Measurements from ENCODE around the gene ENPP5.

ENPP5 gene

GRCh38 chr6:46118836-46119235 is 51.9 kb downstream of the ENPP5 start:
- ATAC-seq (ENCODE audit: low read depth) (no peak), DNase-seq (ENCODE audit: low spot score) (no peak)
- Histone ChIP-seq H3K9me3 (ENCODE audit: severe bottlenecking) (no peaks in the 10 kb centered on the region), H3K4me3 (ENCODE audit: severe bottlenecking) (no peak overlapping the region), H3K4me1 (ENCODE audit: insufficient read depth, poor library complexity, severe bottlenecking) (no peaks in the 10 kb centered on the region), H3K36me3 (ENCODE audit: low read depth) (no peaks in the 10 kb centered on the region), H3K27ac (ENCODE audit: poor library complexity, severe bottlenecking) (no peak overlapping the region), H3K27me3 (ENCODE audit: insufficient read depth, poor library complexity, severe bottlenecking) (no peaks in the 10 kb centered on the region)
- TF ChIP-seq CTCF (IDR thresholded peaks at IDR 0.05; ENCODE audit: poor library complexity, severe bottlenecking): no peak

- Histone ChIP-seq H3K36me3 (ENCODE audit: low read depth) (no peaks in the 10 kb centered on the region), H3K27ac (ENCODE audit: poor library complexity, severe bottlenecking) (no peak overlapping the region), H3K9me3 (ENCODE audit: severe bottlenecking) (no peaks in the 10 kb centered on the region), H3K4me3 (ENCODE audit: severe bottlenecking) (no peak overlapping the region), H3K4me1 (ENCODE audit: insufficient read depth, poor library complexity, severe bottlenecking) (no peaks in the 10 kb centered on the region), H3K27me3 (ENCODE audit: insufficient read depth, poor library complexity, severe bottlenecking) (no peaks in the 10 kb centered on the region)
- no peak for TF ChIP-seq CTCF (IDR thresholded peaks at IDR 0.05; ENCODE audit: poor library complexity, severe bottlenecking)
- no peak for DNase-seq (ENCODE audit: low spot score)
- ATAC-seq (ENCODE audit: low read depth): no peak
Measured at GRCh38 chr6:46118157-46118556, 52.6 kb downstream of the ENPP5 start.

- no peaks in the 10 kb centered on the region for H3K27me3 ChIP-seq (ENCODE audit: insufficient read depth, poor library complexity, severe bottlenecking)
- ATAC-seq (ENCODE audit: low read depth): no peak
- no peak for TF ChIP-seq CTCF (IDR thresholded peaks at IDR 0.05; ENCODE audit: poor library complexity, severe bottlenecking)
- no peak for DNase-seq (ENCODE audit: low spot score)
- no peak overlapping the region for H3K27ac ChIP-seq (ENCODE audit: poor library complexity, severe bottlenecking)
- no peaks in the 10 kb centered on the region for H3K4me1 ChIP-seq (ENCODE audit: insufficient read depth, poor library complexity, severe bottlenecking)
- H3K4me3 ChIP-seq (ENCODE audit: severe bottlenecking): no peak overlapping the region
- H3K9me3 ChIP-seq (ENCODE audit: severe bottlenecking): no peaks in the 10 kb centered on the region
- H3K36me3 ChIP-seq (ENCODE audit: low read depth): no peaks in the 10 kb centered on the region
Measured at GRCh38 chr6:46116289-46116688, 54.5 kb downstream of the ENPP5 start.

- no peaks in the 10 kb centered on the region for H3K4me1 ChIP-seq (ENCODE audit: insufficient read depth, poor library complexity, severe bottlenecking)
- no peak overlapping the region for H3K27ac ChIP-seq (ENCODE audit: poor library complexity, severe bottlenecking)
- H3K27me3 ChIP-seq (ENCODE audit: insufficient read depth, poor library complexity, severe bottlenecking): no peaks in the 10 kb centered on the region
- no peaks in the 10 kb centered on the region for H3K36me3 ChIP-seq (ENCODE audit: low read depth)
- ATAC-seq (ENCODE audit: low read depth) (no peak), DNase-seq (ENCODE audit: low spot score) (no peak)
- no peak overlapping the region for H3K4me3 ChIP-seq (ENCODE audit: severe bottlenecking)
- no peak for TF ChIP-seq CTCF (IDR thresholded peaks at IDR 0.05; ENCODE audit: poor library complexity, severe bottlenecking)
- no peaks in the 10 kb centered on the region for H3K9me3 ChIP-seq (ENCODE audit: severe bottlenecking)
Measured at GRCh38 chr6:46115634-46116033, 55.1 kb downstream of the ENPP5 start.

GRCh38 chr6:46113370-46113769 is 57.4 kb downstream of the ENPP5 start:
- no peaks in the 10 kb centered on the region for H3K27me3 ChIP-seq (ENCODE audit: insufficient read depth, poor library complexity, severe bottlenecking)
- H3K4me1 ChIP-seq (ENCODE audit: insufficient read depth, poor library complexity, severe bottlenecking): no peaks in the 10 kb centered on the region
- no peak overlapping the region for H3K4me3 ChIP-seq (ENCODE audit: severe bottlenecking)
- ATAC-seq (ENCODE audit: low read depth) (peak; percentile 51; the same call in 2 of the 3 replicates), DNase-seq (ENCODE audit: low spot score) (no peak)
- H3K27ac ChIP-seq (ENCODE audit: poor library complexity, severe bottlenecking): no peak overlapping the region
- H3K9me3 ChIP-seq (ENCODE audit: severe bottlenecking): no peaks in the 10 kb centered on the region
- no peaks in the 10 kb centered on the region for H3K36me3 ChIP-seq (ENCODE audit: low read depth)
- no peak for TF ChIP-seq CTCF (IDR thresholded peaks at IDR 0.05; ENCODE audit: poor library complexity, severe bottlenecking)

All from RWPE2 (cell line).